ENCODE data around the gene APLP2.
A peak's percentile ranks its signal among the peaks of the same experiment; 100 is the strongest.
"Not testable (repeated sequence)": the region's sequence is repeated elsewhere in the genome, so short reads cannot be mapped to it uniquely, and the experiment has no call there.

APLP2 gene

GRCh38 chr11:130102301-130103249 is 32.9 kb downstream of the APLP2 start:
- TF ChIP-seq, protein P1, sequence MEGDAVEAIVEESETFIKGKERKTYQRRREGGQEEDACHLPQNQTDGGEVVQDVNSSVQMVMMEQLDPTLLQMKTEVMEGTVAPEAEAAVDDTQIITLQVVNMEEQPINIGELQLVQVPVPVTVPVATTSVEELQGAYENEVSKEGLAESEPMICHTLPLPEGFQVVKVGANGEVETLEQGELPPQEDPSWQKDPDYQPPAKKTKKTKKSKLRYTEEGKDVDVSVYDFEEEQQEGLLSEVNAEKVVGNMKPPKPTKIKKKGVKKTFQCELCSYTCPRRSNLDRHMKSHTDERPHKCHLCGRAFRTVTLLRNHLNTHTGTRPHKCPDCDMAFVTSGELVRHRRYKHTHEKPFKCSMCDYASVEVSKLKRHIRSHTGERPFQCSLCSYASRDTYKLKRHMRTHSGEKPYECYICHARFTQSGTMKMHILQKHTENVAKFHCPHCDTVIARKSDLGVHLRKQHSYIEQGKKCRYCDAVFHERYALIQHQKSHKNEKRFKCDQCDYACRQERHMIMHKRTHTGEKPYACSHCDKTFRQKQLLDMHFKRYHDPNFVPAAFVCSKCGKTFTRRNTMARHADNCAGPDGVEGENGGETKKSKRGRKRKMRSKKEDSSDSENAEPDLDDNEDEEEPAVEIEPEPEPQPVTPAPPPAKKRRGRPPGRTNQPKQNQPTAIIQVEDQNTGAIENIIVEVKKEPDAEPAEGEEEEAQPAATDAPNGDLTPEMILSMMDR (IDR thresholded peaks at IDR 0.05; ENCODE audit: low read depth, low read length, missing control alignments), result no peak
- H3K4me3 ChIP-seq (replicated peaks; ENCODE audit: low read depth, low read length), result no peak overlapping the region
- DNase-seq (ENCODE audit: extremely low read depth, low read depth), result no peak

DNA sequence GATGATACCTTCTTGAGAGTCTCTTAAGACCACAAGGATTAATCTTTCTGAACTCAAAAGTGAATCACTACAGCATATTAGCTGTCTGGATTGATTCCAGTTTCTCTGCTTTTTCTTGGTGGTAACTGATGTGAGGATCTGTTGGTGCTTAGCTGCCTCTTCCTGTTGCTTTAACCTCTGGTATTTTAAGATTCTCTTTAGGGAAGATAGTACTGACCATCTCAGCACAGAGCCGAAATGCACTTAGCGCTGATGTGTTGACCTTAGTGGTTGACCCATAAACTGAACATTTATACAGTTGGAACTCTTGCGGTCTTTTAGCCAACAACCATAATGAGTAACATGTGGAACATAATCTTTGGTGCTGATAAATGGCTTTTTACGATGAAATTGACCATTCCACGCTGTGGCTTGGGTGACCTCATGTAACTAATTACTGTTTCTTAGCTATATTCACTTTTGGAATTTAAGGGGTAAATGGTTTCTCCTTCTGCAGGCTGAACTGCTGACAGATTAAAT is 33.7 kb downstream of the APLP2 start:
- TF ChIP-seq, protein P1 (IDR thresholded peaks at IDR 0.05; ENCODE audit: low read depth, low read length, missing control alignments), result no peak
- H3K4me3 ChIP-seq (replicated peaks; ENCODE audit: low read depth, low read length), result no peak overlapping the region
- DNase-seq (ENCODE audit: extremely low read depth, low read depth), result peak; percentile 99

GRCh38 chr11:130106381-130106780 is 36.7 kb downstream of the APLP2 start:
- TF ChIP-seq, protein P1 (IDR thresholded peaks at IDR 0.05; ENCODE audit: low read depth, low read length, missing control alignments), result no peak
- H3K4me3 ChIP-seq (replicated peaks; ENCODE audit: low read depth, low read length), result no peak overlapping the region
- no peak for DNase-seq (ENCODE audit: extremely low read depth, low read depth)

DNA sequence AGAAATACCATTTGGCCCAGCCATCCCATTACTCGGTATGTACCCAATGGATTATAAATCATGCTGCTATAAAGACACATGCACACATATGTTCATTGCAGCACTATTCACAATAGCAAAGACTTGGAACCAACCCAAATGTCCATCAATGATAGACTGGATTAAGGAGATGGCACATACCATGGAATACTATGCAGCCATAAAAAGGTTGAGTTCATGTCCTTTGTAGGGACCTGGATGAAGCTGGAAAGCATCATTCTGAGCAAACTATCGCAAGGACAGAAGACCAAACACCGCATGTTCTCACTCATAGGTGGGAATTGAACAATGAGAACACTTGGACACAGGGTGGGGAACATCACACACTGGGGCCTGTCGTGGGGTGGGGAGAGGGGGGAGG is 39.0 kb downstream of the APLP2 start:
- not testable (repeated sequence) for H3K4me3 ChIP-seq (replicated peaks; ENCODE audit: low read depth, low read length); DNase-seq (ENCODE audit: extremely low read depth, low read depth)

DNA sequence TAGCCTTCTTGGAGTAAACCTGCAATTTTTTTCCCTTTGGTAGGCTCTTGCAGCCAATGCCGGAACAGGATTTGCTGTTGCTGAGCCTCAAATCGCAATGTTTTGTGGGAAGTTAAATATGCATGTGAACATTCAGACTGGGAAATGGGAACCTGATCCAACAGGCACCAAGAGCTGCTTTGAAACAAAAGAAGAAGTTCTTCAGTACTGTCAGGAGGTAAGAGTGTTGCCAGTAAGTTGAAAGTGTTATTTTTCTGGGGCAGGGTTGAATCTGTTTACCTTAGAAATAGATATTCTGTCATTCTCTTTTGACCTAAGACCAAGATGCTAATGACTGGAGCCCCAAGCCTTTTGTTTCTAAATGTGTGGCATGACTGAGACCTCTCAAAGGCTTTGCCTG is 39.7 kb downstream of the APLP2 start:
- H3K4me3 ChIP-seq (replicated peaks; ENCODE audit: low read depth, low read length), result no peak overlapping the region
- TF ChIP-seq, protein P1 (IDR thresholded peaks at IDR 0.05; ENCODE audit: low read depth, low read length, missing control alignments), result no peak
- DNase-seq (ENCODE audit: extremely low read depth, low read depth), result no peak

GRCh38 chr11:130110339-130111108 is 40.8 kb downstream of the APLP2 start:
- no peak overlapping the region for H3K4me3 ChIP-seq (replicated peaks; ENCODE audit: low read depth, low read length)
- no peak for DNase-seq (ENCODE audit: extremely low read depth, low read depth)
- TF ChIP-seq, protein P1 (IDR thresholded peaks at IDR 0.05; ENCODE audit: low read depth, low read length, missing control alignments), result no peak

Measured in HFF-Myc (cell line).